MM.1S (cell line): ENCODE measurements around the gene SLC48A1.

ENCODE experiments used
- DNase-seq: peaks from one replicate; pipeline ENCODE4 v3.0.0-alpha.2; 2015
- H2AFZ ChIP-seq: fragments of 300-600 bp; sonication (generic); 2 replicates; pipeline ENCODE4 v1.6.0; 2016; ENCODE audit warnings: antibody characterized with exemption, low read length
- H3F3A ChIP-seq: fragments of 300-600 bp; sonication (generic); 2 replicates; pipeline ENCODE4 v1.6.1; 2016; ENCODE audit warnings: mild to moderate bottlenecking, antibody characterized with exemption, low read length, moderate library complexity, mixed read lengths; ENCODE audit not compliant: insufficient read depth
- H3K27ac ChIP-seq: fragments of 300-600 bp; sonication (generic); 2 replicates; pipeline ENCODE4 v1.5.1; 2016; ENCODE audit warnings: mild to moderate bottlenecking, low read length
- H3K27me3 ChIP-seq: fragments of 300-600 bp; sonication (generic); replicated peaks from 2 replicates; pipeline ENCODE4 v1.6.0; 2016; ENCODE audit warnings: low read length; ENCODE audit not compliant: insufficient read depth
- H3K36me3 ChIP-seq: fragments of 300-600 bp; sonication (generic); replicated peaks from 2 replicates; pipeline ENCODE4 v1.6.1; 2016; ENCODE audit warnings: mild to moderate bottlenecking, low read length, mixed read lengths; ENCODE audit not compliant: insufficient read depth
- H3K4me1 ChIP-seq: fragments of 300-600 bp; sonication (generic); 2 replicates; pipeline ENCODE4 v1.6.1; 2016; ENCODE audit warnings: low read length, mixed read lengths
- H3K4me2 ChIP-seq: fragments of 300-600 bp; sonication (generic); 2 replicates; pipeline ENCODE4 v1.6.0; 2016; ENCODE audit warnings: low read depth, low read length
- H3K4me3 ChIP-seq: fragments of 300-600 bp; sonication (generic); 2 replicates; pipeline ENCODE4 v1.5.1; 2016; ENCODE audit warnings: low read length, mixed read lengths
- H3K79me2 ChIP-seq: fragments of 300-600 bp; sonication (generic); 2 replicates; pipeline ENCODE4 v1.6.1; 2016; ENCODE audit warnings: mixed run types, low read length, mixed read lengths
- H3K9ac ChIP-seq: fragments of 300-600 bp; sonication (generic); 2 replicates; pipeline ENCODE4 v1.6.1; 2016; ENCODE audit warnings: low read length, mixed read lengths
- H3K9me2 ChIP-seq: fragments of 300-600 bp; sonication (generic); replicated peaks from 2 replicates; pipeline ENCODE4 v1.6.1; 2016; ENCODE audit warnings: mild to moderate bottlenecking, low read length, mixed read lengths; ENCODE audit not compliant: insufficient read depth
- H3K9me3 ChIP-seq: fragments of 300-600 bp; sonication (generic); replicated peaks from 2 replicates; pipeline ENCODE4 v1.6.1; 2016; ENCODE audit warnings: mild to moderate bottlenecking, low read length, mixed read lengths; ENCODE audit not compliant: insufficient read depth
- H4K20me1 ChIP-seq: fragments of 300-600 bp; sonication (generic); 2 replicates; pipeline ENCODE4 v1.6.1; 2016; ENCODE audit warnings: mild to moderate bottlenecking, low read length, moderate library complexity, mixed read lengths; ENCODE audit not compliant: insufficient read depth
- CTCF ChIP-seq: fragments of 300-600 bp; sonication (generic); IDR thresholded peaks from 2 replicates; pipeline ENCODE4 v1.5.1; 2016; ENCODE audit warnings: antibody characterized with exemption, low read length, mixed read lengths
- EZH2 ChIP-seq: fragments of 300-600 bp; sonication (generic); optimal IDR thresholded peaks from 2 replicates; pipeline ENCODE3; 2017; ENCODE audit warnings: low read depth, mild to moderate bottlenecking, antibody characterized with exemption, low read length, mixed read lengths
- EZH2phosphoT487 ChIP-seq: fragments of 300-600 bp; sonication (generic); IDR thresholded peaks from 2 replicates; pipeline ENCODE4 v1.6.1; 2018; ENCODE audit warnings: antibody characterized with exemption, low read length

Gene SLC48A1

GRCh38 chr12:47789141-47789540 lies 16.1 kb downstream of the SLC48A1 start:
- Histone ChIP-seq H2AFZ (no peak overlapping the region), H3K27me3 (no peaks in the 10 kb centered on the region), H3K4me3 (no peak overlapping the region), H3K79me2 (0 out of 2 replicates have a peak, but pooled peaks cover 6% of the 10 kb centered on the region), H3K9me3 (no peaks in the 10 kb centered on the region), H3K9me2 (no peaks in the 10 kb centered on the region), H3K27ac (no peak overlapping the region), H3F3A (no peaks in the 10 kb centered on the region), H3K4me2 (no peak overlapping the region), H3K36me3 (no peaks in the 10 kb centered on the region), H3K4me1 (no peaks in the 10 kb centered on the region), H4K20me1 (no peaks in the 10 kb centered on the region), H3K9ac (no peak overlapping the region)
- no peak for TF ChIP-seq EZH2phosphoT487
- no peak for DNase-seq

GRCh38 chr12:47789712-47790489 lies 16.9 kb downstream of the SLC48A1 start:
- no peak for DNase-seq
- no peaks in the 10 kb centered on the region for H3K27me3 ChIP-seq
- H3K79me2 ChIP-seq: 0 out of 2 replicates have a peak, but pooled peaks cover 6% of the 10 kb centered on the region
- H2AFZ ChIP-seq: no peak overlapping the region
- no peak overlapping the region for H3K9ac ChIP-seq
- no peak overlapping the region for H3K4me2 ChIP-seq
- no peaks in the 10 kb centered on the region for H3K36me3 ChIP-seq
- no peaks in the 10 kb centered on the region for H3K4me1 ChIP-seq
- H3K4me3 ChIP-seq: no peak overlapping the region
- H3K9me2 ChIP-seq: no peaks in the 10 kb centered on the region
- no peak for TF ChIP-seq EZH2
- no peak for TF ChIP-seq CTCF
- no peak overlapping the region for H3K27ac ChIP-seq
- H3F3A ChIP-seq: no peaks in the 10 kb centered on the region
- no peaks in the 10 kb centered on the region for H4K20me1 ChIP-seq
- no peaks in the 10 kb centered on the region for H3K9me3 ChIP-seq

GRCh38 chr12:47790676-47791350 lies 17.8 kb downstream of the SLC48A1 start:
- Histone ChIP-seq H3K36me3 (no peaks in the 10 kb centered on the region), H3K4me1 (no peaks in the 10 kb centered on the region), H3K79me2 (0 out of 2 replicates have a peak, but pooled peaks cover 8% of the 10 kb centered on the region), H3K4me3 (no peak overlapping the region), H4K20me1 (no peaks in the 10 kb centered on the region), H3K9ac (no peak overlapping the region), H2AFZ (no peak overlapping the region), H3K9me2 (no peaks in the 10 kb centered on the region), H3F3A (no peaks in the 10 kb centered on the region), H3K27ac (no peak overlapping the region), H3K27me3 (no peaks in the 10 kb centered on the region), H3K4me2 (no peak overlapping the region), H3K9me3 (no peaks in the 10 kb centered on the region)
- no peak for DNase-seq
- TF ChIP-seq EZH2 (no peak), EZH2phosphoT487 (no peak), CTCF (no peak)

GRCh38 chr12:47791351-47791746 lies 18.3 kb downstream of the SLC48A1 start:
- Histone ChIP-seq H3K4me3 (no peak overlapping the region), H3K27ac (no peak overlapping the region), H3K36me3 (no peaks in the 10 kb centered on the region), H4K20me1 (no peaks in the 10 kb centered on the region), H3F3A (no peaks in the 10 kb centered on the region), H3K9me3 (no peaks in the 10 kb centered on the region), H3K4me1 (no peaks in the 10 kb centered on the region), H3K79me2 (0 out of 2 replicates have a peak, but pooled peaks cover 11% of the 10 kb centered on the region), H3K4me2 (no peak overlapping the region), H3K27me3 (no peaks in the 10 kb centered on the region), H3K9ac (no peak overlapping the region), H2AFZ (no peak overlapping the region), H3K9me2 (no peaks in the 10 kb centered on the region)
- no peak for TF ChIP-seq EZH2phosphoT487
- TF ChIP-seq EZH2: no peak
- no peak for TF ChIP-seq CTCF
- DNase-seq: no peak
